Left hindlimb (tissue), 1 donor: ENCODE measurements around the gene TBC1D8.

Experiments used
- DNase-seq: peaks from one replicate; pipeline ENCODE4 v3.0.0-alpha.2; 2018

Gene TBC1D8

DNA sequence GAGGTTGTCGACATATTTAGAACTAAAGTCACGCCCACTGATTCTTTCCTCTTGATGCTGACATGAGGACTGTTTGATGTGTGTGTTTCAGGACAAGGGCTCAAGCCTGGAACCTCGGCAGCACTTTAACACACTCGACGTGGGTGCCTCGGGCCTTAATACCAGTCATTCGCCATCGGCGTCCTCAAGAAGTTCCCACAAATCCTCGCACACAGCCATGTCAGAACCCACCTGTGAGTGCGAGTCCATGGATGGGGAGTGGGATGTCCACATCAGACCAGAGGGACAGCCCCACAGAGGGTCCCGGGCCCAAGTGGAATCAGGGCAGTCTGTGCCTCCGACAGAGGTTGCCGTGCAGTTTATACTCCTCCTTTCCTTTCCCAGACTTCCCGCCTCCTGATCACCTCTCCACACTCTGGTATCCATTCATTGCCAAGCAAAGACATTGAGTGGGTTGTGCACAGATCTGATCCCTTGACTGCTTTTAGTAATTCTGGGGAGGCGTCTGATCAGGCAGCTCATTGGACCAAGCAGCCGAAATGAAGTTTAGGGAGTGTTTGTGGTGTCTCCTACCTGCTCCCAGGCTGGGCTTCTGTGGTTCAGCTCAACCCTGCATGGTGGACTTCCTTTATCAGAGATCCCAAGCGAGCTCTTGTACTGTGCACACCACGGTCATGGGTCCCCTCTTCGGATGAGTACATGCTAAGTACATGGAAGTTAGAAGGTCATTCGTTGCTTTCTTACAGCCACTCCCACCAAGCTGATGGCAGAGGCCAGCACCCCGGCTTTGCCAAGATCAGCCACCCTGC, 176.3 kb downstream of the TBC1D8 start:
- DNase-seq, result no peak

DNA sequence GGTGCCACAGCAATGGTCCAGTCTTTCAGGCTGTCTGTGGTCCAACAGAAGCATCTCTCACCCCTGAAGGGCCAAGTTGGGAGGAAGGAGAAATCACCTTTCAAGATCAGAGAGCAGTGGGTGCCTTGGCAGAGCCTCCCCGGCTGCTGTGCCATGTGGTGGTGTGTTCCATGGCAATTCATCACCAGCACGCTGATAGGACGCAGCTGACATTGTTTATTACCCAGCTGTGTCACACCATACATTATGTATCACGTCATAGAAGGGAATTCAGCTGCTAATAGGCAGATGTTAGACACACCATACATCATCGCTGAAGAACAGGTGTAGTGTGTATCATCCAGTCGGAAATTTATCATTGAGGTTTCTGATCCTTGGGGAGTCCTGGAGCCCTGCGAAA, 178.7 kb downstream of the TBC1D8 start:
- no peak for DNase-seq

DNA sequence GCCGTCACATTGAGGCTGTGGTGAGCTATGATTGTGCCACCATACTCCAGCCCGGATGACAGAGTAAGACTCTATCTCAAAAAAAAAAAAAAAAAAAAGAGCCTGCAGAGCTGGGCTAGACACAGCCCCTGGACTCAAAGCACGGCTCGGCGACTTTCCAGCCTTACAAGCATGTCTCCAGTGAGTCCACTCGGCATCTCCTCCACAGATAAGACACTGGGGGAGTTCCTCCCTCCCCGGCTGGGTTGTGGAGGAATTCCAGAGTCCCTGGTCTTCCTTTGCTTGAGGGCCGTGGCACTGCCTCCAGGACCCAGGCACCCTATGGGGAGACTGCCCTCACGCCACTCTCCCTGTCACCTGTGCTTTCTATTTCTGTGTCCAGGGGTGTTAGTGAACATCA, 180.0 kb downstream of the TBC1D8 start:
- no peak for DNase-seq

DNA sequence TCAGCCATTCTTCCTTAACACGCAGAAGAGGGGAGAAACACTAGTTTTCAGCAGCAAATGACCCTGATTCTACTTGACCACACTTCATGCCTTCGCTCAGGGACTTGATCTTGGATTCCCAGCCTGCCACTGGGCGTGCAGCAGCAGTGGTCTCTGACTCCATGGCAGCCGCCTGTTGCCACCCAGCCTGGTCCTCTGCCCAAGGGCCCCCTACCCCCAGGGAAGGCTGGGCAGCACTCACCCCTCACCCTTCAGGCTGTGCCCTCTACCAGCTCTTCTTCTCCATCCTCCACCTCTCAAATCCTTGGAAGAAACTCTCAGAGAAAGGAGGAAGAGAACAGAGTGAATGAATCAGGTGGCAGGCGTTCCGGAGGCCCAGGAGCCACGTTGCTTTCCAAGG, 181.2 kb downstream of the TBC1D8 start:
- no peak for DNase-seq

DNA sequence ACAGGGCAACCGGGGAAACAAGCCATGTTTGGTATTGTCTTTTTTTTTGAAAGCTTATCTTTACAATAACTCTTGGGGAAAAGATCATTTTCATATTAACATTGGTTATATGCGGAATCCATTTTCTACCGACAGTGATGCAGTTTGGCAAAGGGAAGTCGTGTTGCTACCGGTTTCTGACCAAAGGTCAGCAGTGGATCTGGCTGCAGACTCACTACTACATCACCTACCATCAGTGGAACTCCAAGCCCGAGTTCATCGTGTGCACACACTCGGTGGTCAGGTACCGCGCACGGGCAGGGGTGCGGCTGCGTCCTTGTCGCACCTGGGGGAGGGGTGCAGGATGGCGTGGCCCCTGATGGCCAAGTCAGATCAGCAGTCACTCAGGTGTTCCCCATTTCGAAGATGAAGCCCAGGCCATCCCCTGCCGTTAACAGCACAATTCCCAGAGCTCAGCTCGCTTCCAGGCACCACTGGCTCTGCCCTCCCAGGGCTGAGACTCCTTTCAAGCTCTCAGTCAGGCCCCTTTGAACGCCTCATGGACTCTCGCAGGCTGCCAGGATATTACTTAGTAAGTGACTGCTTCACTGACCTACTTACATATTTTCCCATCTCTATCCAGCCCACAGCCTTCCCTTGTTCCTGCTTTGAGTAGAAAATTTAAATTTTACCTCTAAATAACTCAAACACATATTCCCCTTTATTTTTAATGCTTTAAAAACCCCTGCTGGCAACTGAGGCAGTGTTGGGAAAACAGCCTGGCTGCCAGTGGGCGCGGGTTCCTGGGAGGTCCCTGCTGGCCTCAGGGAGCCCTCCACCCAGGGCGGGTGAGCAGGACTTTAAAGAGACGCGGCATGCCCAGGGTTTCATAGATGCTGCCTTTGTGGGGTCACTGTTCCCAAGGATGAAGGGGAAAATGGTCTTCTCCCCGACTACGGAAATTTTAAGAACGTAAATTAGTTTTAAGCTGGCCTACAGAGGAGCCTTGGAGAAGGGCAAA, 182.7 kb downstream of the TBC1D8 start:
- no peak for DNase-seq

DNA sequence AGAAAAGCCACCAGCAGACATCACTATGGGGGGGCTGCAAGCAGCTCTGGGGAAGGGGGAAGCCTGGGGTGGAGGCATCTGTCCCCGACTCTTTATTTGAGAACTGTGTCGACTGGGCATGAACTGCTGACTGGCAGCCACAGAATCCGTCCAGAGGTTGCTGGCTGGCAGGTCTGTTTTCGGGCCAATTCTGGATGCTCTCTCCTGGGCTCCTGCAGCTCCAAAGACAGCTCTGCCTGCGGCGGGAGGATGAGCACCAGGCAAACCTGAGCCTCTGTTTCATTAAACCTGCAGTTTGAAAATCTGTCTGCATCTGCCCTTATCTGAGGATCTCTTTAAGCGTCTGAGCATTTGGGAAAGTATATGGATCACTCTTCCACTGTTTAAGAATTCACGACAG, 183.5 kb downstream of the TBC1D8 start:
- DNase-seq, result no peak

DNA sequence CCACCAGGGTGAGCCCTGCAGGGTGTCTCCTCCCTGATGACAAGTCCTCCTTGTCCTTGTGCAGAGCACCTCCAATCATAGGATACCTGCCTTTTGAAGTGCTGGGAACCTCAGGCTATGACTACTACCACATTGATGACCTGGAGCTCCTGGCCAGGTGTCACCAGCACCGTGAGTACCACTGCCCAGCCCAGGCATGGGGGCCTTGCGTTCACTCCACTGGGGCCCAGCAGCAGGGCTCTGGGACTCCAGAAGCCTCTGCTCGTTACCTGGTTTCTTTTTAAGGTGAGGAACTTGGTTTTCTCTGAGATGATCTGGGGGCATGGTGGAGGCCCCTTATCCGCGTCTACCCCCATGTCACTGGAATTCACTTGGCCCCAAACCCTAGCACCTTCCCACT, 185.6 kb downstream of the TBC1D8 start:
- DNase-seq, result no peak

DNA sequence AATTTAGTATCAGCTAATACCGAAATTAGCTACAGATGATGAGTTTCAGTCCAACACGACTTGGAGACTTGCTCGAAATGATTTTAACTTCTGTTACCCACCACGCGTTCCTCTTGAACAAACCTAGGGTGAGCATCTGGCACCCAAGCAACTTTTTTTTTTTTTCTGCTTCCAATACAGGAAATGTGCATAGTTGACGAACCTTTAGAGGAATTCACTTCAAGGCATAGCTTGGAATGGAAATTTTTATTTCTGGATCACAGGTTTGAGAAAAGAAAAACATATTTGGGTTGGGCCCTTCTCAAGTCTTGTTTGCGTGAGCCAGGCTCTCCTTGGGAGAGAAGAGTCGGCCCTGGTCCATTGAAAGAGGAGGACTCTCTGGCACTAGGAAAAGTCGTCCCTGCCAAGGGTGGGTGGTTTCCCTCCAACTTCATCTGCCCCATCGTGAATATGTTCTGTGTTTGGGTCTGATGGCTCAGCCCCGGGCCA, 186.5 kb downstream of the TBC1D8 start:
- peak; percentile 83 for DNase-seq

DNA sequence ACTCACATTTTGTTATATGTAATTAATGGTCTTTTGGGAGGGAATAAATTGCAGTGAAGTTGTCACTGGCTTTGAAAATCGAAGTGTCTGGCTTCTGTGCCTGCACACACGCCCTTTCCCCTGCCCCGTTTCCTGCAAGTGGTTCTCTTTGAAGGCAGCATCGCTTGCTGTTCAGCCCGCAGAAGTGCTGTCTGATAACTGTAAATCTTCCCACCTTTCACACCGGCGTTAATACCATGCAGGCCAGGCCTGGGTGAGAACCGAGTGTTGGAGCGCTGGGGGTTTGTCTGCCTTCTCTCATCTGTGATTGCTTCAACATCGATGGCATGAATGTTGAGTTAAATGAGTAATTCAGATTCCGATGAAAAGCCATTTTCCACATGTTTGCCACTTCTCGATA, 187.0 kb downstream of the TBC1D8 start:
- DNase-seq, result no peak

DNA sequence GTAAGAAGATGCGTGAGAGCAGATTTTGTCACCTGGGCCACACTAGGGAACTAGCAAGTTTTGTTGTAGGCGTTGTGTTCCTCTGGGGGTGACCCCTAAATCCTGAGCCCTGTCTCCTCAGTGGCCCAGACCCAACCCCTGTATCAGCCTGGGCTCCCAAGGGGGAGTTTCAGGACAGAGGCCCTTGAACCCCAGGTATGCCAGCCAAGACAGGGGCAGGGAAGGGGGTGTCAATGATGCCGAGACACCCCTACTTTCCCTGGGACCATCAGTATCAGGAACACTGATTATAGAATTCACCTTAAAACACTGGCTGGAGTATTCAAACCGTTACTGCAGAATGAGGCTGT, 188.2 kb downstream of the TBC1D8 start:
- DNase-seq, result no peak

DNA sequence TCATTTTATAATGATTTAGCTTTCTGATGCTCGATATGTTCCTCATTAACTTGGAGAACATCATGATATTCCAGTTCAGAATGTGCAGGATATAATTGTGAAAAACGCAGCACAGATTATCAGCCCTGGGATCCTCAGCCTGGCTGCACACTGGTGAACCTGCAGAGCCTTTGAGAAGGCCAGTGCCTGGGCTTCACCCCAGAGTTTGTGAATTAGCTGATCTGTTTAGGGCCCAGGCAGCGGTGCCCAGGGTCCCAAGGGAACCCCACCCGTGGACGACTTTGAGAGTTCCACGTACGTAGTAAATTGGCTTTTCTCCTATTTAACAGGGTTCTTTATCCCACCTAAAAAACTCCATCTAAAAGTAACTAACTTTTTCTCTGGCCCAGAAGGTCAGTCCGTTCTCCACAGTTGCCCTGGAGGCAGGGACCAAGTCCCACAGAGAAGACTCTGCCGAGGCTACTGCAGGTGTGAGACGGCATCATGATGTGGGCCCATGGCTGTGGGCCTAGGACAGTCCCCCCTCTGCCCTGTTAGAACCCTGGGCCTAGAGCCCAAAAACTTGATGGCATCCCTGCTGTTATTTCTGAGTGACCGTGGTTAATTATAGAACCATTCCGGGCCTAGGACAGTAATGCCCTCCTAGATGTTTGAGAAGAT, 188.7 kb downstream of the TBC1D8 start:
- DNase-seq, result no peak

DNA sequence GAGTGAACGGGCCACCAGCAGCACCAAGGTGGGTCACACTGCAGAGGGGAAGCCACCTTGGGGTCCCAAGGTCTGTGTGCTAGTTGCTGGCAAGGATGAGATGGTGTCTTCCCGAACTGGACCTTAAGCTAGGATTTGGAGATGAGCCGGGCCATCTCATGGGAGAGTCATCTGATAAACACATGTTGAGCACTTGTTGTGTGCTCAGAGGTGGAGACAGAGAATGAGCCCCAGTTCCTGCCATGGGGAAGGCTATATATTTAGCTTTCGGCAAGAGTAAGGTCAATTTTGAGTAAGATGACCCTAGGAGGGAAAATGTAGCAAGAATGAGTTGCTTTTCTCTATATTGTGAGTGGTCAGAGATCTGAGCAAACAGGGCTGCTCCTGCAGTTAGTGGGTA, 190.5 kb downstream of the TBC1D8 start:
- no peak for DNase-seq

DNA sequence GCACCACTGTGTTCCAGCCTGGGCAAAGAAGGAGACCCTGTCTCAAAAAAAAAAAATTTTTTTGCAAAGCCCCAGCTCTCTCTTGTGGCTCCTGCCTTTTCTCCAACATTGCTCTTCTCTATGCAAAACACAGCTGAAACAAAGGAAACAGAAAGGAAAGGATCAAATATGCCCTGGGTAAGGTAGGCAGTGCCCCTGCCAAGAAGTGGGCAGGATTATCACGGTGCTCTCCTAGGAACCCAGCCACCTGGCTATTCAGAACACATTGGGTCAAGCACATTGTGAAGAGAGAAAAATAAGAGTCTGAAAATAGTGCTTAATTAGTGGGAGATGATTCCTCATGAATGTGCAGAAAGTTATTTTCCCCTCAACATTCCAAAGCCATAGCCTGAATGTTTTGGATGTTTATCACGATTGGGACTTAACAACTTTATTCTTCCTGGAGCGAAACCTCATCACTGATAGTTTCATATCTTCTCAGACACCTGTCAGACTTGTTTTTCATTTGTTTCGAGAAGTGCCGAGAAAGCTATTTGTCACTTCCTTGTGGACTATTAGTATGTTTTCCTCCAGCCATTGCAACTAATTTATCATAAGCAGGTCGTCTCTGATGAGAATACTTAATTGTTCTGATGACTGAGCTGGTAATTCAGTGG, 191.8 kb downstream of the TBC1D8 start:
- no peak for DNase-seq

DNA sequence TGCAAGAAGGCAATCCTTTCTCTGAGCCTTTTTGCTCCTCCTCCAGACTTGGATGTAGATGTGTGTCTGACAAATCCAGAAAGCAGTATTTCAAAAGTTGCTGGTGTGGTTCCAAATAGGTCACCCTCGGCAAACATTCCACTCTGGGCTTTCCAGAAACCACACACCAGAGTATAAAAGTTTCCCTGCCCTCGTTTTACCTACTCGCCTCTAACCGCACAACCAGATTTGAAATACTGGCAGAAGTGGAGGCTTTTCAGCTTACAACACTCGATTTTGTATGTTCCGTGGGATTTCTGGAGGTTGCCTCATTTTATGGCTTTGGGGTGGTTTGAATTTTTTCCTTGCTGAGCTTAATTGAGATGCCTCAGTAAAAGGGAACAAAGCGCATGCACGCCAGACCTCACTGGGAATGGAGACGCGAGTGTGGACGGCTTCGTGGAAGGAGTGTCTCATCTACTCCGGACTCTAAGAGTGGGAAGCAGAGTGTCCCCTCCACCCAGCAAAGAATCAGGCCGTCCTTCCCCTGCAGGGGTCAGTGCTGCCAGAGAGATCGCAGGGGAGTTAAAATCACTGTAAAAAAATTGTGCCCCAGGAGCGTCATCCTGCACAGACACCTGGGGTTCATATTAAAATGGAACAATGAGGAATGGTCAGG, 193.1 kb downstream of the TBC1D8 start:
- peak; percentile 82 for DNase-seq
